WTC11 (cell line): ENCODE measurements around the gene EYA2. TPM values are rescaled to one million over a fixed set of nuclear protein-coding genes. Genes with fewer than 3 reads are reported as not detected.

ENCODE experiments used
- ATAC-seq: fragments of 200-7000 bp; cut with Tn5 transposase; 2 replicates; pipeline ENCODE4 v1.10.0; 2021; ENCODE audit warnings: mild to moderate bottlenecking, moderate library complexity
- CTCF ChIA-PET: fragments of 300-600 bp; sonication (Branson Sonifier 250); formaldehyde crosslinking; loops from one replicate; lab custom pipeline; 2021; ENCODE audit warnings: antibody characterized with exemption; lab: Charles Lee
- POLR2A ChIA-PET: fragments of 350-600 bp; sonication (Branson Sonifier 250); formaldehyde crosslinking; loops from one replicate; lab custom pipeline; 2021; ENCODE audit warnings: antibody characterized with exemption; lab: Charles Lee
- DNase-seq: peaks from one replicate; pipeline ENCODE4 v3.0.0; 2021; ENCODE audit warnings: low spot score
- H3K27ac Mint-ChIP-seq: 2 replicates; pipeline ENCODE4 v1.8.0; 2021; ENCODE audit warnings: mixed read lengths
- H3K27me3 Mint-ChIP-seq: 2 replicates; pipeline ENCODE4 v1.8.0; 2021; ENCODE audit warnings: low read depth, mild to moderate bottlenecking, moderate library complexity, mixed read lengths
- H3K36me3 Mint-ChIP-seq: 2 replicates; pipeline ENCODE4 v1.8.0; 2021; ENCODE audit warnings: mixed read lengths
- H3K4me1 Mint-ChIP-seq: 2 replicates; pipeline ENCODE4 v1.8.0; 2022; ENCODE audit warnings: mixed read lengths
- H3K4me3 Mint-ChIP-seq: 2 replicates; pipeline ENCODE4 v1.8.0; 2021; ENCODE audit warnings: mild to moderate bottlenecking, moderate library complexity, mixed read lengths
- H3K9me3 Mint-ChIP-seq: 2 replicates; pipeline ENCODE4 v1.8.0; 2021; ENCODE audit warnings: mixed read lengths
- CBFB ChIP-seq: sonication (generic); formaldehyde crosslinking; IDR thresholded peaks from 2 replicates; pipeline ENCODE4 v1.8.1; 2022; ENCODE audit warnings: mild to moderate bottlenecking, low read depth, missing genetic modification reagents
- EMX1 ChIP-seq: fragments of 250-450 bp; sonication (Bioruptor Pico); IDR thresholded peaks from 2 replicates; pipeline ENCODE4 v1.8.0; 2021; ENCODE audit warnings: mild to moderate bottlenecking
- FOXK1 ChIP-seq: sonication (generic); formaldehyde crosslinking; IDR thresholded peaks from 2 replicates; pipeline ENCODE4 v1.8.0; 2022; ENCODE audit warnings: mild to moderate bottlenecking, moderate library complexity, missing genetic modification reagents
- GABPB1 ChIP-seq: sonication (generic); formaldehyde crosslinking; IDR thresholded peaks from 2 replicates; pipeline ENCODE4 v1.8.1; 2023; ENCODE audit warnings: mild to moderate bottlenecking, missing genetic modification reagents
- GRHL2 ChIP-seq: fragments of 250-450 bp; sonication (Bioruptor Pico); IDR thresholded peaks from 2 replicates; pipeline ENCODE4 v1.8.0; 2022; ENCODE audit warnings: mild to moderate bottlenecking, moderate library complexity; ENCODE audit not compliant: insufficient replicate concordance, severe bottlenecking
- IRF2 ChIP-seq: sonication (generic); formaldehyde crosslinking; IDR thresholded peaks from 2 replicates; pipeline ENCODE4 v1.8.0; 2022; ENCODE audit warnings: low read depth, missing genetic modification reagents, borderline replicate concordance
- JAZF1 ChIP-seq: fragments of 250-450 bp; sonication (Bioruptor Pico); IDR thresholded peaks from 2 replicates; pipeline ENCODE4 v1.9.0; 2021; ENCODE audit warnings: moderate library complexity, mild to moderate bottlenecking, inconsistent platforms
- MXD4 ChIP-seq: fragments of 250-450 bp; sonication (Bioruptor Pico); IDR thresholded peaks from 2 replicates; pipeline ENCODE4 v1.8.0; 2021; ENCODE audit warnings: mild to moderate bottlenecking, moderate library complexity, borderline replicate concordance
- NFATC4 ChIP-seq: fragments of 250-450 bp; sonication (Bioruptor Pico); IDR thresholded peaks from 2 replicates; pipeline ENCODE4 v1.9.0; 2021; ENCODE audit warnings: mild to moderate bottlenecking
- RELA ChIP-seq: sonication (generic); formaldehyde crosslinking; IDR thresholded peaks from 2 replicates; pipeline ENCODE4 v1.8.1; 2022; ENCODE audit warnings: missing genetic modification reagents, mild to moderate bottlenecking, borderline replicate concordance
- SP1 ChIP-seq: sonication (generic); formaldehyde crosslinking; conservative IDR thresholded peaks from 2 replicates; pipeline ENCODE4 v1.8.1; 2022; ENCODE audit warnings: missing genetic modification reagents
- TEAD4 ChIP-seq: sonication (generic); formaldehyde crosslinking; IDR thresholded peaks from 2 replicates; pipeline ENCODE4 v1.8.0; 2022; ENCODE audit warnings: mild to moderate bottlenecking, missing genetic modification reagents
- ZNF423 ChIP-seq: fragments of 250-450 bp; sonication (Bioruptor Pico); IDR thresholded peaks from 2 replicates; pipeline ENCODE4 v2.1.2; 2022; ENCODE audit warnings: mild to moderate bottlenecking, moderate library complexity
- total RNA-seq: library from RNA; stranded (reverse); gene quantifications from 3 replicates; pipeline ENCODE4 v1.2.3, GENCODE V29; 2021
- TF ChIP-seq, protein P1 (sequence below): sonication (generic); formaldehyde crosslinking; IDR thresholded peaks from 2 replicates; pipeline ENCODE4 v1.8.0; 2023; ENCODE audit warnings: mild to moderate bottlenecking, missing genetic modification reagents
- TF ChIP-seq, protein P2 (sequence below): sonication (generic); formaldehyde crosslinking; IDR thresholded peaks from 2 replicates; pipeline ENCODE4 v1.8.0; 2022; ENCODE audit warnings: mild to moderate bottlenecking, missing genetic modification reagents
- TF ChIP-seq, protein P3 (sequence below): fragments of 200-600 bp; IDR thresholded peaks from 2 replicates; pipeline ENCODE4 v1.8.0; 2022; ENCODE audit warnings: antibody characterized with exemption
- TF ChIP-seq, protein P4 (sequence below): sonication (generic); formaldehyde crosslinking; IDR thresholded peaks from 2 replicates; pipeline ENCODE4 v1.8.1; 2022; ENCODE audit warnings: low read depth, missing genetic modification reagents, borderline replicate concordance
- TF ChIP-seq, protein P5 (sequence below): fragments of 250-450 bp; sonication (Bioruptor Pico); conservative IDR thresholded peaks from 2 replicates; pipeline ENCODE4 v1.9.0; 2021; ENCODE audit warnings: mild to moderate bottlenecking
- TF ChIP-seq, protein P6 (sequence below): sonication (generic); formaldehyde crosslinking; IDR thresholded peaks from 2 replicates; pipeline ENCODE4 v1.8.0; 2022; ENCODE audit warnings: mild to moderate bottlenecking, missing genetic modification reagents
- TF ChIP-seq, protein P7 (sequence below): fragments of 250-450 bp; sonication (Bioruptor Pico); IDR thresholded peaks from 2 replicates; pipeline ENCODE4 v1.9.0; 2021; ENCODE audit warnings: moderate library complexity, mild to moderate bottlenecking, inconsistent platforms, borderline replicate concordance
- TF ChIP-seq, protein P8 (sequence below): sonication (generic); formaldehyde crosslinking; IDR thresholded peaks from 2 replicates; pipeline ENCODE4 v1.8.1; 2023; ENCODE audit warnings: mild to moderate bottlenecking, missing genetic modification reagents

Gene EYA2
- total RNA-seq, 1 experiment from 2014 or later = 1.5 TPM

DNA sequence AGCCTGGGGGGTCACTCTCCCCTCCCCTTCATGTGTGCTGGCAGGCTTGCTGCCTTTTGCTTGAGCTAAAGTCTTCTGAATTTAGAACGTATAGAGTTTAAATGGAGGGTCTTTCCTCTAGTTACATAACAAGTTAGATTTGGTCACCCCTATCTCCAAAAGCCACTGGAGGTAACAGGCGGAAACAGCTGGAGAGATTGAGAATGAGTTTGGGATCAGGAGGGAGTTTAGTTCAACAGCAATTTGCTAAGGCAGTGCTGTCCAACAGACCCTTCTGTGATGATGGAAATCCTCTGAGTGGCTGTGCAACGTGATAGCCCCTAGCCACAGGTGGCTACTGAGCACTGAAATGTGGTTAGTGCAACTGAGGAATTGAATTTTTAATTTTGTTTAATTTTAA lies 132.8 kb downstream of the EYA2 start (continued):
- TF ChIP-seq, protein P1, sequence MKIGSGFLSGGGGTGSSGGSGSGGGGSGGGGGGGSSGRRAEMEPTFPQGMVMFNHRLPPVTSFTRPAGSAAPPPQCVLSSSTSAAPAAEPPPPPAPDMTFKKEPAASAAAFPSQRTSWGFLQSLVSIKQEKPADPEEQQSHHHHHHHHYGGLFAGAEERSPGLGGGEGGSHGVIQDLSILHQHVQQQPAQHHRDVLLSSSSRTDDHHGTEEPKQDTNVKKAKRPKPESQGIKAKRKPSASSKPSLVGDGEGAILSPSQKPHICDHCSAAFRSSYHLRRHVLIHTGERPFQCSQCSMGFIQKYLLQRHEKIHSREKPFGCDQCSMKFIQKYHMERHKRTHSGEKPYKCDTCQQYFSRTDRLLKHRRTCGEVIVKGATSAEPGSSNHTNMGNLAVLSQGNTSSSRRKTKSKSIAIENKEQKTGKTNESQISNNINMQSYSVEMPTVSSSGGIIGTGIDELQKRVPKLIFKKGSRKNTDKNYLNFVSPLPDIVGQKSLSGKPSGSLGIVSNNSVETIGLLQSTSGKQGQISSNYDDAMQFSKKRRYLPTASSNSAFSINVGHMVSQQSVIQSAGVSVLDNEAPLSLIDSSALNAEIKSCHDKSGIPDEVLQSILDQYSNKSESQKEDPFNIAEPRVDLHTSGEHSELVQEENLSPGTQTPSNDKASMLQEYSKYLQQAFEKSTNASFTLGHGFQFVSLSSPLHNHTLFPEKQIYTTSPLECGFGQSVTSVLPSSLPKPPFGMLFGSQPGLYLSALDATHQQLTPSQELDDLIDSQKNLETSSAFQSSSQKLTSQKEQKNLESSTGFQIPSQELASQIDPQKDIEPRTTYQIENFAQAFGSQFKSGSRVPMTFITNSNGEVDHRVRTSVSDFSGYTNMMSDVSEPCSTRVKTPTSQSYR (CRISPR knock-in tag) = no peak
- no peak for TF ChIP-seq SP1 (CRISPR knock-in tag)
- TF ChIP-seq, protein P2, sequence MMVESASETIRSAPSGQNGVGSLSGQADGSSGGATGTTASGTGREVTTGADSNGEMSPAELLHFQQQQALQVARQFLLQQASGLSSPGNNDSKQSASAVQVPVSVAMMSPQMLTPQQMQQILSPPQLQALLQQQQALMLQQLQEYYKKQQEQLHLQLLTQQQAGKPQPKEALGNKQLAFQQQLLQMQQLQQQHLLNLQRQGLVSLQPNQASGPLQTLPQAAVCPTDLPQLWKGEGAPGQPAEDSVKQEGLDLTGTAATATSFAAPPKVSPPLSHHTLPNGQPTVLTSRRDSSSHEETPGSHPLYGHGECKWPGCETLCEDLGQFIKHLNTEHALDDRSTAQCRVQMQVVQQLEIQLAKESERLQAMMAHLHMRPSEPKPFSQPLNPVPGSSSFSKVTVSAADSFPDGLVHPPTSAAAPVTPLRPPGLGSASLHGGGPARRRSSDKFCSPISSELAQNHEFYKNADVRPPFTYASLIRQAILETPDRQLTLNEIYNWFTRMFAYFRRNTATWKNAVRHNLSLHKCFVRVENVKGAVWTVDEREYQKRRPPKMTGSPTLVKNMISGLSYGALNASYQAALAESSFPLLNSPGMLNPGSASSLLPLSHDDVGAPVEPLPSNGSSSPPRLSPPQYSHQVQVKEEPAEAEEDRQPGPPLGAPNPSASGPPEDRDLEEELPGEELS (CRISPR knock-in tag) = no peak

DNA sequence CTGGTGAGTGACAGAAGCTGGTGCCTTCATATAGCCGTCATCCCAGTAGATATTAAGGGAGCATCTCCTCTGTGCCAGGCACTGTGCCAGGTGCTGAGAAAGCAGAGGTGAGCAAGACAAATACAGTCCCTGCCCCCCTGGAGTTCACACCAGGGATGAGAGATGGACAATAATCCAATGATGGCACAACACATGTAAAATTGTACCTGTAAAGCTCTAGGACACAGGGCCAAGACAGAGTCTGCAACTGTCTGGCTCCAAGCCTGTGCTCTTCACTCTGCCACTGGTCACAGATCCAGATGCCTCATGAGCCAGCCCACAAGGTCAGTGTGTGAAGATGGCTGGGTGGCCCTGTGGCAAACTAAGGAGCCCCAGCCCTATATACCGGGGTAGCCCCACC lies 133.8 kb downstream of the EYA2 start:
- ATAC-seq (no peak), DNase-seq (no peak)
- Mint-ChIP-seq H3K4me1 (no peaks in the 10 kb centered on the region), H3K9me3 (peaks cover 6% of the 10 kb centered on the region), H3K4me3 (no peak overlapping the region), H3K27me3 (no peaks in the 10 kb centered on the region; the same call in 1 of the 2 replicates), H3K36me3 (no peaks in the 10 kb centered on the region), H3K27ac (no peak overlapping the region)
- CTCF ChIA-PET = interaction anchor here (1.0 to 1.1 kb wide), 2 partner anchors 9 to 276 kb away, joined by 3 to 4 read pairs; no protein-coding TSS in a partner anchor
- TF ChIP-seq JAZF1 (CRISPR knock-in tag) (no peak), GRHL2 (CRISPR knock-in tag) (no peak), FOXK1 (CRISPR knock-in tag) (no peak), IRF2 (CRISPR knock-in tag) (no peak), NFATC4 (CRISPR knock-in tag) (no peak), EMX1 (CRISPR knock-in tag) (no peak), ZNF423 (CRISPR knock-in tag) (no peak), RELA (CRISPR knock-in tag) (no peak), TEAD4 (CRISPR knock-in tag) (no peak), MXD4 (CRISPR knock-in tag) (no peak), CBFB (CRISPR knock-in tag) (no peak), GABPB1 (CRISPR knock-in tag) (no peak)
- TF ChIP-seq, protein P3, sequence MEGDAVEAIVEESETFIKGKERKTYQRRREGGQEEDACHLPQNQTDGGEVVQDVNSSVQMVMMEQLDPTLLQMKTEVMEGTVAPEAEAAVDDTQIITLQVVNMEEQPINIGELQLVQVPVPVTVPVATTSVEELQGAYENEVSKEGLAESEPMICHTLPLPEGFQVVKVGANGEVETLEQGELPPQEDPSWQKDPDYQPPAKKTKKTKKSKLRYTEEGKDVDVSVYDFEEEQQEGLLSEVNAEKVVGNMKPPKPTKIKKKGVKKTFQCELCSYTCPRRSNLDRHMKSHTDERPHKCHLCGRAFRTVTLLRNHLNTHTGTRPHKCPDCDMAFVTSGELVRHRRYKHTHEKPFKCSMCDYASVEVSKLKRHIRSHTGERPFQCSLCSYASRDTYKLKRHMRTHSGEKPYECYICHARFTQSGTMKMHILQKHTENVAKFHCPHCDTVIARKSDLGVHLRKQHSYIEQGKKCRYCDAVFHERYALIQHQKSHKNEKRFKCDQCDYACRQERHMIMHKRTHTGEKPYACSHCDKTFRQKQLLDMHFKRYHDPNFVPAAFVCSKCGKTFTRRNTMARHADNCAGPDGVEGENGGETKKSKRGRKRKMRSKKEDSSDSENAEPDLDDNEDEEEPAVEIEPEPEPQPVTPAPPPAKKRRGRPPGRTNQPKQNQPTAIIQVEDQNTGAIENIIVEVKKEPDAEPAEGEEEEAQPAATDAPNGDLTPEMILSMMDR = no peak
- TF ChIP-seq, protein P4, sequence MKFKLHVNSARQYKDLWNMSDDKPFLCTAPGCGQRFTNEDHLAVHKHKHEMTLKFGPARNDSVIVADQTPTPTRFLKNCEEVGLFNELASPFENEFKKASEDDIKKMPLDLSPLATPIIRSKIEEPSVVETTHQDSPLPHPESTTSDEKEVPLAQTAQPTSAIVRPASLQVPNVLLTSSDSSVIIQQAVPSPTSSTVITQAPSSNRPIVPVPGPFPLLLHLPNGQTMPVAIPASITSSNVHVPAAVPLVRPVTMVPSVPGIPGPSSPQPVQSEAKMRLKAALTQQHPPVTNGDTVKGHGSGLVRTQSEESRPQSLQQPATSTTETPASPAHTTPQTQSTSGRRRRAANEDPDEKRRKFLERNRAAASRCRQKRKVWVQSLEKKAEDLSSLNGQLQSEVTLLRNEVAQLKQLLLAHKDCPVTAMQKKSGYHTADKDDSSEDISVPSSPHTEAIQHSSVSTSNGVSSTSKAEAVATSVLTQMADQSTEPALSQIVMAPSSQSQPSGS (CRISPR knock-in tag) = no peak
- TF ChIP-seq, protein P5, sequence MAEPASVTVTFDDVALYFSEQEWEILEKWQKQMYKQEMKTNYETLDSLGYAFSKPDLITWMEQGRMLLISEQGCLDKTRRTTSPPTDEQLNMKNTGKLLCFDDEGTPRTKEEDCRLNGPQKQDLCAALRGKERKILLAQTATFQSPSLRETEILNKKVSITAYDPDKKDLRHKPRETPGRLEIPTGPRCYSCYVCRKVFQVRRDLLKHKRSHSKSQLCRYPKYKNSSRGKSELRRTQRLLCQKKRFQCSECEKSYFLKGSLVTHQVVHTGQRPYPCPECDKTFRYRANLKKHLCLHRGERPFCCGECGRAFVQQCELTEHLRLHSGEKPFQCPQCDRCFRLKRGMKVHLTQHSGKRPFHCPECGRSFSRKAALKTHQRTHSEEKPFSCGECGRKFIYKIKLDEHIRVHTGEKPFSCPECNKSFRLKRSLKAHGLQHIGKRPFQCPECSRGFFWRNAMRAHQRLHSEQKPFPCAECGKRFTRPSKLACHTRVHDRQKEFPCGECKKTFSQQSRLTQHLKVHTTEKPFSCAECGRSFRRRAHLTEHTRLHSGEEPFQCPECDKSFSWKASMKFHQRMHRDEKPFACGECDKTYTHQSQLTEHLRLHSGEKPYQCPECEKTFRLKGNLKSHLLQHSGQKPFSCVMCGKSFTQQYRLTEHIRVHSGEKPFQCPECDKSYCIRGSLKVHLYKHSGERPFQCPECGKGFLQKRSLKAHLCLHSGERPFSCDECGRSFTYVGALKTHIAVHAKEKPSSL (CRISPR knock-in tag) = no peak
- TF ChIP-seq, protein P6, sequence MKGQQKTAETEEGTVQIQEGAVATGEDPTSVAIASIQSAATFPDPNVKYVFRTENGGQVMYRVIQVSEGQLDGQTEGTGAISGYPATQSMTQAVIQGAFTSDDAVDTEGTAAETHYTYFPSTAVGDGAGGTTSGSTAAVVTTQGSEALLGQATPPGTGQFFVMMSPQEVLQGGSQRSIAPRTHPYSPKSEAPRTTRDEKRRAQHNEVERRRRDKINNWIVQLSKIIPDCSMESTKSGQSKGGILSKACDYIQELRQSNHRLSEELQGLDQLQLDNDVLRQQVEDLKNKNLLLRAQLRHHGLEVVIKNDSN (CRISPR knock-in tag) = no peak
- TF ChIP-seq, protein P7, sequence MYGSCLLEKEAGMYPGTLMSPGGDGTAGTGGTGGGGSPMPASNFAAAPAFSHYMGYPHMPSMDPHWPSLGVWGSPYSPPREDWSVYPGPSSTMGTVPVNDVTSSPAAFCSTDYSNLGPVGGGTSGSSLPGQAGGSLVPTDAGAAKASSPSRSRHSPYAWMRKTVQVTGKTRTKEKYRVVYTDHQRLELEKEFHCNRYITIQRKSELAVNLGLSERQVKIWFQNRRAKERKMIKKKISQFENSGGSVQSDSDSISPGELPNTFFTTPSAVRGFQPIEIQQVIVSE (CRISPR knock-in tag) = no peak
- TF ChIP-seq, protein P8, sequence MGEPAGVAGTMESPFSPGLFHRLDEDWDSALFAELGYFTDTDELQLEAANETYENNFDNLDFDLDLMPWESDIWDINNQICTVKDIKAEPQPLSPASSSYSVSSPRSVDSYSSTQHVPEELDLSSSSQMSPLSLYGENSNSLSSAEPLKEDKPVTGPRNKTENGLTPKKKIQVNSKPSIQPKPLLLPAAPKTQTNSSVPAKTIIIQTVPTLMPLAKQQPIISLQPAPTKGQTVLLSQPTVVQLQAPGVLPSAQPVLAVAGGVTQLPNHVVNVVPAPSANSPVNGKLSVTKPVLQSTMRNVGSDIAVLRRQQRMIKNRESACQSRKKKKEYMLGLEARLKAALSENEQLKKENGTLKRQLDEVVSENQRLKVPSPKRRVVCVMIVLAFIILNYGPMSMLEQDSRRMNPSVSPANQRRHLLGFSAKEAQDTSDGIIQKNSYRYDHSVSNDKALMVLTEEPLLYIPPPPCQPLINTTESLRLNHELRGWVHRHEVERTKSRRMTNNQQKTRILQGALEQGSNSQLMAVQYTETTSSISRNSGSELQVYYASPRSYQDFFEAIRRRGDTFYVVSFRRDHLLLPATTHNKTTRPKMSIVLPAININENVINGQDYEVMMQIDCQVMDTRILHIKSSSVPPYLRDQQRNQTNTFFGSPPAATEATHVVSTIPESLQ (CRISPR knock-in tag) = no peak
- POLR2A ChIA-PET = no interaction called here
